Measurements from ENCODE around the gene BATF. TPM values are rescaled to one million over a fixed set of nuclear protein-coding genes. Genes with fewer than 3 reads are reported as not detected.
A peak's percentile ranks its signal among the peaks of the same experiment; 100 is the strongest.

Gene BATF
- total RNA-seq, 2 experiments from 2014 or later: 171 to 182 TPM

- ChIA-PET POLR2A (interaction anchor here (1.2 to 2.1 kb wide), 5 partner anchors 8 to 32 kb away, joined by 3 to 10 read pairs (median 7); partner anchors contain the start of gene BATF), CTCF (interaction anchor here (1.0 to 3.3 kb wide), 6 partner anchors 11 to 120 kb away, joined by 3 to 19 read pairs (median 4); partner anchors contain the start of gene BATF)
- H3K4me3 Mint-ChIP-seq: peak overlapping the region; percentile 14
- intact Hi-C loops (cut with micrococcal nuclease): no loop called here
- H3K4me1 Mint-ChIP-seq (ENCODE audit: low read depth): peaks cover 84% of the 10 kb centered on the region
- no peaks in the 10 kb centered on the region for H3K27me3 Mint-ChIP-seq
- H3K36me3 Mint-ChIP-seq: peaks cover 66% of the 10 kb centered on the region
- DNase-seq: no peak
- no peaks in the 10 kb centered on the region for H3K9me3 Mint-ChIP-seq
- peak overlapping the region; percentile 75 for H3K27ac Mint-ChIP-seq
Measured at GRCh38 chr14:75533791-75534555, 11.7 kb downstream of the BATF start.

DNA sequence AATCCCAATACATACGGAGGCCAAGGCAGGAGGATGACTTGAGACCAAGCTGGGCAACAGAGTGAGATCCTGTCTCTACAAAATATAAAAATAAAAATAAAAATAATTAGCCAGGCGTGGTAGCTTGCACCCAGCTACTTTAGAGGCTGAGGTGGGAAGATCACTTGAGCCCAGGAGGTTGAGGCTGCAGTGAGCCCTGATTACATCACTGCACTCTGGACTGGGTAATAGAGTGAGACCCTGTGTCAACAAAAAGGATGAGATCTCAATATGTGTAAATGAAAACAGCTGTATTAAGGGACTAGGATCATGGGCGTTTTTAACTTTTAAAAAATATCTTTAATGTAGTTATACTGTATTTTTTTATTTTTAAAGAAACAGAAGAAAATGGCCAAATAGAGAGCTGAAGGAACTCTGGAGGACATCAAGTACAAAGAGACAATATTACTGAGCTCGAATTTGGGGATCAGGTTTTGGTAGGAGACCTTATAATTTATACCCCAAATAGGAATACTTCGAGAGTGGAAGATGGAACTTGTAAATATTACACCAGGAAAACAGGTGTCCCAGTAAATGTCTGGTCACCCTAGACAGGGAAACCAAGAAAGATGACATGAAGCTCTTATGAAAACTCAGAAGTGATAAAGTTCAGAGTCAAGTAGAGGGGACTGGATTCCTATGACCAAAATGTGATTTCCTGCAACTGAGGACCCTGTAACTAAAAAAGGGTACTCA is 13.1 kb downstream of the BATF start:
- POLR2A ChIA-PET: interaction anchor here (0.7 to 1.7 kb wide), 7 partner anchors 11 to 125 kb away, joined by 3 to 13 read pairs (median 4); partner anchors contain the start of gene ERG28
- peaks cover 86% of the 10 kb centered on the region for H3K4me1 Mint-ChIP-seq (ENCODE audit: low read depth)
- intact Hi-C loops (cut with micrococcal nuclease): no loop called here
- no peaks in the 10 kb centered on the region for H3K9me3 Mint-ChIP-seq
- no peaks in the 10 kb centered on the region for H3K27me3 Mint-ChIP-seq
- H3K27ac Mint-ChIP-seq: peak overlapping the region; percentile 74
- no peak overlapping the region for H3K4me3 Mint-ChIP-seq
- DNase-seq: no peak
- CTCF ChIA-PET: interaction anchor here (1.1 to 3.3 kb wide), 7 partner anchors 10 to 119 kb away, joined by 4 to 19 read pairs (median 5); no protein-coding TSS in a partner anchor
- H3K36me3 Mint-ChIP-seq: peaks cover 68% of the 10 kb centered on the region

GRCh38 chr14:75537071-75537470 is 14.8 kb downstream of the BATF start:
- H3K9me3 Mint-ChIP-seq: no peaks in the 10 kb centered on the region
- no peak overlapping the region for H3K4me3 Mint-ChIP-seq
- peaks cover 70% of the 10 kb centered on the region for H3K36me3 Mint-ChIP-seq
- DNase-seq: no peak
- POLR2A ChIA-PET: interaction anchor here (1.3 kb wide), 1 partner anchor 13 kb away, joined by 7 read pairs; no protein-coding TSS in a partner anchor
- CTCF ChIA-PET: interaction anchor here (1.1 to 1.5 kb wide), 5 partner anchors 9 to 48 kb away, joined by 3 to 10 read pairs (median 5); no protein-coding TSS in a partner anchor
- H3K4me1 Mint-ChIP-seq (ENCODE audit: low read depth): peaks cover 91% of the 10 kb centered on the region
- no peaks in the 10 kb centered on the region for H3K27me3 Mint-ChIP-seq
- intact Hi-C loops (cut with micrococcal nuclease): no loop called here
- peak overlapping the region; percentile 49 for H3K27ac Mint-ChIP-seq

DNA sequence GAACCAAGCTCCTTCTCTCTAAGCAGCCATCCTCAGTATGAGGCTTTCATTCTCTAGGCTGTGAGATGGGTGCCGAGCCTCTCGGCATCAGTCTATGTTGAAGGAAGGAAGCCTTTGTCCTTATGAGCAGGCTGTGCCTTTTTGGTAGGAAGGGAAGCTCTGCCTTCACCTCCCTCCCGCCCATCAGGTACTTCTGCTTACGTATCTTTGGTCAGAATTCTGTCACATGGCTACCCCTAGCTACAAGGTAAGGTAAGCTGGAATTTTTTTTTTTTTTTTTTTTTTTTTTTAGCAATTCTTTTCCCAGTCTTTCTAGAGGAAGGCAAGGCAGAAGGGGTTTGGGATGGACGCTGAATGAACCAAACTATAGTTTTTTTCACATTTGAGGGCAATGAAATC is 16.9 kb downstream of the BATF start:
- intact Hi-C loops (cut with micrococcal nuclease): no loop called here
- POLR2A ChIA-PET: interaction anchor here (0.9 to 7.1 kb wide), 9 partner anchors 10 to 42 kb away, joined by 3 to 172 read pairs (median 6); partner anchors contain the start of gene BATF
- no peaks in the 10 kb centered on the region for H3K9me3 Mint-ChIP-seq

GRCh38 chr14:75539561-75540478 is 17.6 kb downstream of the BATF start:
- Mint-ChIP-seq H3K27me3 (no peaks in the 10 kb centered on the region), H3K9me3 (no peaks in the 10 kb centered on the region), H3K4me1 (ENCODE audit: low read depth) (peaks cover 84% of the 10 kb centered on the region), H3K27ac (peak overlapping the region; percentile 99), H3K36me3 (peaks cover 55% of the 10 kb centered on the region), H3K4me3 (peak overlapping the region; percentile 68)
- ChIA-PET POLR2A (interaction anchor here (0.6 to 7.1 kb wide), 12 partner anchors 9 to 42 kb away, joined by 3 to 172 read pairs (median 5); partner anchors contain the start of gene BATF), CTCF (interaction anchor here (0.8 to 6.4 kb wide), 11 partner anchors 8 to 121 kb away, joined by 3 to 91 read pairs (median 4); partner anchors contain the start of genes BATF, ERG28 and TTLL5)
- DNase-seq: peak; percentile 74
- intact Hi-C loops (cut with micrococcal nuclease): loop anchor here (1.0 to 5.0 kb wide), 2 partner anchors 43 to 293 kb away; no protein-coding TSS in a partner anchor

More for the DNA sequence above, 16.9 kb downstream of the BATF start:
- H3K27me3 Mint-ChIP-seq: no peaks in the 10 kb centered on the region
- CTCF ChIA-PET: interaction anchor here (0.8 to 6.4 kb wide), 10 partner anchors 8 to 115 kb away, joined by 3 to 91 read pairs (median 5); partner anchors contain the start of gene BATF
- peak overlapping the region; percentile 68 for H3K4me3 Mint-ChIP-seq
- peaks cover 87% of the 10 kb centered on the region for H3K4me1 Mint-ChIP-seq (ENCODE audit: low read depth)
- peak overlapping the region; percentile 99 for H3K27ac Mint-ChIP-seq
- H3K36me3 Mint-ChIP-seq: peaks cover 55% of the 10 kb centered on the region
- no peak for DNase-seq

DNA sequence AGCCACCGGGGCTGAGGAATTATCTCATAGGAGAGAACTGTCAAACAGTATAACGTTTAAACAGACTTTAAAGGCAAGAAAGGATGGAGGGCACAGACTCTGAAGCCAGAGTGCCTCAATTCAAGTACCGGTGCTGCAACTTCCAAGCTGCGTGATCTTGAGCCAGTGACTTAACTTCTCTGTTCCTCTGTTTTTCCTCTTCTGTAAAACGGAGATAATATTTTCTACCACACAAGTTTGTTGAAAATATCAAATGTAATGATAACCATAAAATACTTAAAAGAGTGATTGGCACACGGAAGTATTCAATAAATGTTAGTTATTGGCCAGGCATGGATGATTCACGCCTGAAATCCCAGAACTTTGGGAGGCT is 18.2 kb downstream of the BATF start:
- Mint-ChIP-seq H3K9me3 (no peaks in the 10 kb centered on the region), H3K27me3 (no peaks in the 10 kb centered on the region), H3K4me3 (peak overlapping the region; percentile 68), H3K27ac (peak overlapping the region; percentile 99), H3K4me1 (ENCODE audit: low read depth) (peaks cover 81% of the 10 kb centered on the region), H3K36me3 (peaks cover 54% of the 10 kb centered on the region)
- no peak for DNase-seq
- intact Hi-C loops (cut with micrococcal nuclease): loop anchor here (1.0 to 5.0 kb wide), 2 partner anchors 43 to 293 kb away; no protein-coding TSS in a partner anchor
- ChIA-PET POLR2A (interaction anchor here (0.6 to 7.1 kb wide), 8 partner anchors 11 to 43 kb away, joined by 3 to 172 read pairs (median 6); partner anchors contain the start of gene BATF), CTCF (interaction anchor here (1.0 to 6.4 kb wide), 9 partner anchors 9 to 120 kb away, joined by 3 to 91 read pairs (median 7); partner anchors contain the start of genes BATF, ERG28 and TTLL5)

DNA sequence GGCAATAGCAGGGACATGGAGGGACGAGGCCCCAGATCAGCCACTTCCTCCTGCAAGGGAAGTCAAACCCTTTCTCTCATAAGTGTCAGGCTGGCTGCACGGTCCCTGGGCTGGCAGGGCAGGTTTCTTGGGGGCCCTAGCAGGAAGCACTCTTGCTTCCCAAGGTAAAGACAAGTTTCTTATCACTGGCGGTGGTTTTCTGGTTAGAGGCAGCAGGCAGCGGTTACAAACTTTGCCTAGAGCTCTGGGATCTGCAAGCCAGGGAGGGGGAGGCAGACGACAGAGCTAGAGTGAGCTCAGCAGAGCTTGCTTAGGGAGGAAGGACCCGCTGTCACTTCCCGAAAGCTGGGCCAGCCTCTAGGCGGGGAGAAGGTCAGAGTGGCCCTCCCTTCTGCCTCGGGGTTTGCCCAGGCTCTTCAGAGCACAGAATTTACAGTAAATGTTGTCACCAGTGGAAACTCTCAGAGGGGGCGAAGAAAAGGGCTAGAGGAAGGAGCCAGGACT is 20.4 kb downstream of the BATF start:
- H3K36me3 Mint-ChIP-seq: peaks cover 60% of the 10 kb centered on the region
- H3K4me3 Mint-ChIP-seq: peak overlapping the region; percentile 68
- CTCF ChIA-PET: interaction anchor here (0.6 to 6.4 kb wide), 12 partner anchors 13 to 121 kb away, joined by 3 to 91 read pairs (median 4); partner anchors contain the start of genes BATF and FLVCR2

GRCh38 chr14:75543253-75543652 is 21.0 kb downstream of the BATF start:
- no peak for DNase-seq
- CTCF ChIA-PET: interaction anchor here (0.6 to 6.4 kb wide), 13 partner anchors 8 to 120 kb away, joined by 3 to 91 read pairs (median 4); partner anchors contain the start of genes BATF and FLVCR2
- peaks cover 86% of the 10 kb centered on the region for H3K4me1 Mint-ChIP-seq (ENCODE audit: low read depth)
- no peaks in the 10 kb centered on the region for H3K27me3 Mint-ChIP-seq
- intact Hi-C loops (cut with micrococcal nuclease): loop anchor here (5.0 kb wide), 1 partner anchor 296 kb away; no protein-coding TSS in a partner anchor
- H3K27ac Mint-ChIP-seq: peak overlapping the region; percentile 99
- POLR2A ChIA-PET: interaction anchor here (1.1 to 7.1 kb wide), 11 partner anchors 12 to 117 kb away, joined by 3 to 172 read pairs (median 8); partner anchors contain the start of genes BATF, ERG28, FLVCR2 and TTLL5
- H3K9me3 Mint-ChIP-seq: no peaks in the 10 kb centered on the region
- peak overlapping the region; percentile 68 for H3K4me3 Mint-ChIP-seq
- H3K36me3 Mint-ChIP-seq: peaks cover 64% of the 10 kb centered on the region

More for the DNA sequence above, 20.4 kb downstream of the BATF start:
- H3K27me3 Mint-ChIP-seq: no peaks in the 10 kb centered on the region
- intact Hi-C loops (cut with micrococcal nuclease): loop anchor here (1.0 to 5.0 kb wide), 5 partner anchors 9 to 295 kb away; partner anchors contain the start of gene BATF
- H3K9me3 Mint-ChIP-seq: no peaks in the 10 kb centered on the region
- POLR2A ChIA-PET: interaction anchor here (0.6 to 7.1 kb wide), 16 partner anchors 8 to 118 kb away, joined by 3 to 172 read pairs (median 8); partner anchors contain the start of genes BATF, ERG28, FLVCR2 and TTLL5
- H3K4me1 Mint-ChIP-seq (ENCODE audit: low read depth): peaks cover 83% of the 10 kb centered on the region
- DNase-seq: peak; percentile 95
- H3K27ac Mint-ChIP-seq: peak overlapping the region; percentile 99

- Mint-ChIP-seq H3K9me3 (no peaks in the 10 kb centered on the region), H3K4me3 (peak overlapping the region; percentile 21), H3K27ac (peak overlapping the region; percentile 99), H3K4me1 (ENCODE audit: low read depth) (peaks cover 86% of the 10 kb centered on the region), H3K36me3 (peaks cover 66% of the 10 kb centered on the region), H3K27me3 (no peaks in the 10 kb centered on the region)
- ChIA-PET POLR2A (interaction anchor here (1.6 to 7.1 kb wide), 7 partner anchors 13 to 49 kb away, joined by 4 to 172 read pairs (median 20); partner anchors contain the start of genes BATF and FLVCR2), CTCF (interaction anchor here (0.9 to 6.4 kb wide), 6 partner anchors 8 to 49 kb away, joined by 4 to 91 read pairs (median 12); partner anchors contain the start of gene BATF)
- intact Hi-C loops (cut with micrococcal nuclease): loop anchor here (5.0 kb wide), 1 partner anchor 296 kb away; no protein-coding TSS in a partner anchor
- DNase-seq: no peak
Measured at GRCh38 chr14:75543786-75544185, 21.5 kb downstream of the BATF start.

DNA sequence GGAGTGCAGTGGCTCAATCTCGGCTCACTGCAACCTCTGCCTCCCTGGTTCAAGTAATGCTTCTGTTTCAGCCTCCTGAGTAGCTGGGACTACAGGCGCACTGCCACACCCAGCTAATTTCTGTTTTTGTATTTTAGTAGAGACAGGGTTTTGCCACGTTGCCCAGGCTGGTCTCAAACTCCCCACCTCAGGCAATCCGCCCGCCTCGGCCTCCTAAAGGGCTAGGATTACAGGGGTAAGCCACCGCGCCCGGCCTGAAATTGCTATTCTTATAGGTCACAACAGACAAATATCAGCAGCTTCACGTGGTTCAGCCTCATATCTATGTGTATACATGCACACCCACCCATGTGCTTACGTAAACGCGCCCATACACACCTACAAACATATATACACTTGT is 23.6 kb downstream of the BATF start:
- DNase-seq: no peak
- intact Hi-C loops (cut with micrococcal nuclease): no loop called here
- Mint-ChIP-seq H3K27ac (peak overlapping the region; percentile 57), H3K36me3 (peaks cover 55% of the 10 kb centered on the region), H3K4me1 (ENCODE audit: low read depth) (peaks cover 86% of the 10 kb centered on the region), H3K4me3 (no peak overlapping the region), H3K9me3 (no peaks in the 10 kb centered on the region), H3K27me3 (no peaks in the 10 kb centered on the region)
- POLR2A ChIA-PET: interaction anchor here (1.1 to 2.6 kb wide), 2 partner anchors 21 to 24 kb away, joined by 3 to 7 read pairs; partner anchors contain the start of gene BATF
- CTCF ChIA-PET: interaction anchor here (1.1 to 5.9 kb wide), 3 partner anchors 10 to 31 kb away, joined by 3 to 65 read pairs (median 4); no protein-coding TSS in a partner anchor

All from activated CD4-positive, alpha-beta memory T cell treated with anti-CD3 and anti-CD28 coated beads for 36 hours (primary cell).